Endodermal cell (in vitro differentiated cells): Measurements from ENCODE around the gene CCL27. TPM values are rescaled to one million over a fixed set of nuclear protein-coding genes. Genes with fewer than 3 reads are reported as not detected.

Experiments used
- DNase-seq: peaks from one replicate; pipeline ENCODE4 v3.0.0-alpha.2; 2017
- H3K27ac ChIP-seq: 2 replicates; pipeline ENCODE4 v1.5.1; 2013; ENCODE audit warnings: mild to moderate bottlenecking, low read depth, low read length, moderate library complexity
- H3K27me3 ChIP-seq: 2 replicates; pipeline ENCODE4 v1.6.1; 2013; ENCODE audit warnings: mild to moderate bottlenecking, low read length, moderate library complexity; ENCODE audit not compliant: insufficient read depth, control insufficient read depth, poor library complexity, severe bottlenecking
- H3K36me3 ChIP-seq: 2 replicates; pipeline ENCODE4 v1.7.0; 2013; ENCODE audit warnings: mild to moderate bottlenecking, low read length, moderate library complexity; ENCODE audit not compliant: control insufficient read depth, insufficient read depth
- H3K4me1 ChIP-seq: one replicate; pipeline ENCODE4 v1.7.0; 2013; ENCODE audit warnings: low read length; ENCODE audit not compliant: control insufficient read depth, insufficient read depth
- H3K4me3 ChIP-seq: 2 replicates; pipeline ENCODE4 v1.5.1; 2013; ENCODE audit warnings: mild to moderate bottlenecking, low read length, moderate library complexity
- H3K9ac ChIP-seq: 2 replicates; pipeline ENCODE4 v1.6.1; 2013; ENCODE audit warnings: mild to moderate bottlenecking, low read length, moderate library complexity; ENCODE audit not compliant: poor library complexity, severe bottlenecking; ENCODE audit errors: extremely low read depth
- H3K9me3 ChIP-seq: 2 replicates; pipeline ENCODE4 v1.6.1; 2013; ENCODE audit warnings: mild to moderate bottlenecking, low read length, moderate library complexity; ENCODE audit not compliant: control insufficient read depth
- H3K27ac Mint-ChIP-seq: 2 replicates; pipeline ENCODE4 v1.8.0; 2020; ENCODE audit warnings: mixed read lengths
- H3K27me3 Mint-ChIP-seq: 2 replicates; pipeline ENCODE4 v1.8.0; 2021; ENCODE audit warnings: mild to moderate bottlenecking, mixed read lengths; ENCODE audit not compliant: insufficient read depth
- H3K36me3 Mint-ChIP-seq: 2 replicates; pipeline ENCODE4 v1.8.0; 2020; ENCODE audit warnings: low read depth, mixed read lengths
- H3K4me1 Mint-ChIP-seq: 2 replicates; pipeline ENCODE4 v1.8.0; 2020; ENCODE audit warnings: mixed read lengths
- H3K4me3 Mint-ChIP-seq: 2 replicates; pipeline ENCODE4 v1.8.0; 2020; ENCODE audit warnings: mild to moderate bottlenecking, moderate library complexity, mixed read lengths
- H3K9me3 Mint-ChIP-seq: 2 replicates; pipeline ENCODE4 v1.8.0; 2020; ENCODE audit warnings: mild to moderate bottlenecking, mixed read lengths
- WGBS, 2 experiments: methylation state at CpG; one replicate each; pipeline versions ENCODE4 v1.1.5 to v1.1.7; 2013; ENCODE audit warnings: missing lambda C conversion rate in 2 of 2, mixed read lengths in 1 of 2; ENCODE audit not compliant: insufficient coverage in 1 of 2, insufficient read length in 1 of 2; 5-methylcytosine and 5-hydroxymethylcytosine counted together
- total RNA-seq, 2 donors: library from RNA; stranded (reverse); fragmentation: NEBNext Ultra II Directional in 1 of 2; extraction: Animal tissue kit (Norgen Biotek cat#: 25700) in 1 of 2; gene quantifications; 2 replicates in 1 of 2; 3 replicates in 1 of 2; pipeline ENCODE4 v1.2.1, GENCODE V29; 2021
- TF ChIP-seq, protein P1 (sequence below): fragments of 200-600 bp; sonication (generic); conservative IDR thresholded peaks from 2 replicates; pipeline ENCODE4 v1.5.0; 2021; ENCODE audit warnings: antibody characterized with exemption, mild to moderate bottlenecking

Gene CCL27
- total RNA-seq, 2 donors from 2014 or later = not detected

DNA sequence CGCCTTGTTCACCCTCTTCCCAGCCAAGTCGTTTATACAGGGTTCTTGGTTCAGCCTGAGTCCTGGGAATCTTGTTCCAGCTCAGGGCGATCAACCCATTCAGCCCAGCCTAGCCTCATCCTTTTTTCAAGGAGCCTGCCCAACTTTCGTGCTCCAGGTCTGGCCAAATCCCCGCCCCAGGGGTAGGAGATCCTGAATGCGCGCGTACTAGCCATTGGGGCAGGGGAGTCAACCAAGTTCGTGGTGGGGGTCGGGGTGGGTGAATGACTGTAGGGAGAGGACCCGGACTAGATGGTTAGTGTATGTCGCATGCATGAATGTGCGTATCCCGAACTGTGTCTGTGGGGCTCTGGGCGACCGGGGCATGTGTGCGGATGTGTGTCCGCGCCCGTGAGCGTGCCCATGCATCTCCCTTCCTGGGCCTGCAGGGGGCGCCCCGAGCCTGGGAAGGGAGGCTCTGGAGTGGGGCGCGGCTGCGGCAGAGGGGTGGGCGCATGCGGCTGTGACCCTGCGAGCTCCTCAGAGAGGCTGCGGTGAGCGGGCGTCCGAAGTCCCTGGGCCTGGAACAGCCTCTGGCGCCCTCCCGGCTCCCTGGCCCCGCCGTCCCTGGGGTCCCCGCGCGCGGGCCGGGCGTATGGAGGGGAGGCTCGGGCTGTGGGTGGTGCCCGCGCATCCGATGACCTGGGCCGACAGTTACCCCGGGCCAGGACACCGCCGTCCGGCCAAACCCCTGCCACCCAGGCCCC lies 38.7 kb upstream of the CCL27 start:
- Mint-ChIP-seq H3K4me3 (peak overlapping the region; percentile 50), H3K27ac (no peak overlapping the region), H3K9me3 (no peaks in the 10 kb centered on the region), H3K27me3 (peaks cover 57% of the 10 kb centered on the region), H3K4me1 (peaks cover 10% of the 10 kb centered on the region), H3K36me3 (no peaks in the 10 kb centered on the region)
- Histone ChIP-seq H3K27me3 (peaks cover 33% of the 10 kb centered on the region), H3K4me1 (no peaks in the 10 kb centered on the region), H3K27ac (no peak overlapping the region), H3K9me3 (no peaks in the 10 kb centered on the region), H3K36me3 (no peaks in the 10 kb centered on the region), H3K4me3 (peak overlapping the region; percentile 59), H3K9ac (no peak overlapping the region)
- DNase-seq = peak; percentile 94
- TF ChIP-seq, protein P1, sequence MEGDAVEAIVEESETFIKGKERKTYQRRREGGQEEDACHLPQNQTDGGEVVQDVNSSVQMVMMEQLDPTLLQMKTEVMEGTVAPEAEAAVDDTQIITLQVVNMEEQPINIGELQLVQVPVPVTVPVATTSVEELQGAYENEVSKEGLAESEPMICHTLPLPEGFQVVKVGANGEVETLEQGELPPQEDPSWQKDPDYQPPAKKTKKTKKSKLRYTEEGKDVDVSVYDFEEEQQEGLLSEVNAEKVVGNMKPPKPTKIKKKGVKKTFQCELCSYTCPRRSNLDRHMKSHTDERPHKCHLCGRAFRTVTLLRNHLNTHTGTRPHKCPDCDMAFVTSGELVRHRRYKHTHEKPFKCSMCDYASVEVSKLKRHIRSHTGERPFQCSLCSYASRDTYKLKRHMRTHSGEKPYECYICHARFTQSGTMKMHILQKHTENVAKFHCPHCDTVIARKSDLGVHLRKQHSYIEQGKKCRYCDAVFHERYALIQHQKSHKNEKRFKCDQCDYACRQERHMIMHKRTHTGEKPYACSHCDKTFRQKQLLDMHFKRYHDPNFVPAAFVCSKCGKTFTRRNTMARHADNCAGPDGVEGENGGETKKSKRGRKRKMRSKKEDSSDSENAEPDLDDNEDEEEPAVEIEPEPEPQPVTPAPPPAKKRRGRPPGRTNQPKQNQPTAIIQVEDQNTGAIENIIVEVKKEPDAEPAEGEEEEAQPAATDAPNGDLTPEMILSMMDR = peak; percentile 98
- 12 to 23% methylated on average over 15 to 52 of the region's 52 CpGs for WGBS, 2 experiments

DNA sequence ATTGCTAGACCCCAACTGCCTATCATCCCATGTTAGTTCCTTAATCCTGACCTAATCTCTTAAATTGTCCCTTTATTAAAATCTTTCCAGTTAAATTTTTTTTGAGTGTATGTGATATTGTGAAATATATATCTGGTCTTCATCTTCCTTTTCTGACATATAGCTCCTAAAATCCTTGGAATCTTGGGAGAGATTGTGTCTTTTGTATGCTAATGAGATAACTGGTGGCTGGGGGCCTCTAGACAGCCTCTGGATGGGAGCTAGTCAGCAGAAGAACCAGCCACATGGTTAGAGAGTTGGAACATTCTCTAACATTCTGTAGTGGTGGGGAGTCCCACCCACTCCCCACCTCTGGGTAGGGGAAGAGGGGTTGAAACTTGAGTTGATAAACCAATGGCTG lies 32.4 kb upstream of the CCL27 start:
- peaks cover 4% of the 10 kb centered on the region for H3K4me1 Mint-ChIP-seq
- H3K4me3 Mint-ChIP-seq = no peak overlapping the region
- no peak overlapping the region for H3K9ac ChIP-seq
- peaks cover 29% of the 10 kb centered on the region for H3K27me3 Mint-ChIP-seq
- no peak for DNase-seq
- no peak overlapping the region for H3K27ac ChIP-seq
- H3K27ac Mint-ChIP-seq = no peak overlapping the region
- TF ChIP-seq, protein P1 = no peak
- H3K4me1 ChIP-seq = no peaks in the 10 kb centered on the region
- no peaks in the 10 kb centered on the region for H3K9me3 Mint-ChIP-seq
- no peaks in the 10 kb centered on the region for H3K36me3 Mint-ChIP-seq
- H3K9me3 ChIP-seq = peaks cover 5% of the 10 kb centered on the region
- H3K4me3 ChIP-seq = no peak overlapping the region
- H3K36me3 ChIP-seq = no peaks in the 10 kb centered on the region
- H3K27me3 ChIP-seq = peaks cover 19% of the 10 kb centered on the region

DNA sequence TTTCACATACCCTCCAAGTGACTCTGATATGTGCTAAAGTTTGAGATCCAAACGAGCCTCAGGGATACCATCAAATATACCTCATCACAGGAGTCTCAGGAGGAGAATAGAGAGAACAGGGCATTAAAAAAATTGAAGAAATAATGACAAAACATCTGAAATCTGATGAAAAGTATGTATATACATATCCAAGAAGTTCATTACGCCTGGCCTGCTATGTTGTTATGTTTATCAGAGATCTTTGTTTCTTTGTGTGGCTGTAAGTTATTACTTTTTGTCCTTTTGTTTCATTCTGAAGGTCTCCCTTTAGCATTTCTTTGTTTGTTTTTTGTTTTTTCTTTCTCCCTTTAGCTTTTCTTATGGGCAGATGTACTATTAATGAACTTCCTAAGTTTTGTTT lies 31.1 kb upstream of the CCL27 start:
- WGBS, 2 experiments = 80% methylated on average over 2 of the region's 2 CpGs; no CpG with 5 or more reads in 1 of the 2 experiments
- TF ChIP-seq, protein P1 = no peak
- peaks cover 17% of the 10 kb centered on the region for H3K27me3 Mint-ChIP-seq

More for the DNA sequence above, 31.1 kb upstream of the CCL27 start:
- Histone ChIP-seq H3K36me3 (no peaks in the 10 kb centered on the region), H3K9ac (no peak overlapping the region), H3K4me3 (no peak overlapping the region), H3K9me3 (peaks cover 5% of the 10 kb centered on the region), H3K27me3 (peaks cover 6% of the 10 kb centered on the region), H3K27ac (no peak overlapping the region), H3K4me1 (no peaks in the 10 kb centered on the region)
- H3K4me1 Mint-ChIP-seq = peaks cover 4% of the 10 kb centered on the region
- no peak overlapping the region for H3K27ac Mint-ChIP-seq
- no peak overlapping the region for H3K4me3 Mint-ChIP-seq
- no peaks in the 10 kb centered on the region for H3K36me3 Mint-ChIP-seq
- no peak for DNase-seq
- no peaks in the 10 kb centered on the region for H3K9me3 Mint-ChIP-seq
